ENCODE measurements around the gene HOXB2.

The HOXB2 gene

GRCh38 chr17:48530887-48531272 lies 14.0 kb downstream of the HOXB2 start, which contains the start of gene HOXB1:
Gene HOXB1 (minus strand): TSS chr17:48531011. CDS start chr17:48530904, 107 bp downstream.
- H3K27ac ChIP-seq (ENCODE audit: low read length) = no peak within 1 kb of the TSS
- H3K4me1 ChIP-seq (ENCODE audit: low read length) = peaks cover 16% of the 10 kb centered on the region
- H2AFZ ChIP-seq (ENCODE audit: low read depth, low read length) = peak within 1 kb of the TSS; percentile 46
- H3K9me3 ChIP-seq (ENCODE audit: insufficient read depth, low read length) = no peaks in the 10 kb centered on the region
- no peaks in the 10 kb centered on the region for H3K79me2 ChIP-seq (ENCODE audit: low read length)
- no peaks in the 10 kb centered on the region for H3K36me3 ChIP-seq (replicated peaks; ENCODE audit: low read depth, low read length)
- H3K4me3 ChIP-seq (ENCODE audit: low read length) = no peak within 1 kb of the TSS
- no peaks in the 10 kb centered on the region for H4K20me1 ChIP-seq (ENCODE audit: insufficient read depth, low read length)
- no peak within 1 kb of the TSS for H3K9ac ChIP-seq (ENCODE audit: low read length)
- TF ChIP-seq CTCF (IDR thresholded peaks at IDR 0.05; ENCODE audit: low read depth, low read length) (no peak), EZH2phosphoT487 (IDR thresholded peaks at IDR 0.05; ENCODE audit: low read depth) (no peak)
- H3K27me3 ChIP-seq (ENCODE audit: low read depth, low read length) = no peaks in the 10 kb centered on the region
- H3K4me2 ChIP-seq (ENCODE audit: low read length) = no peak within 1 kb of the TSS

DNA sequence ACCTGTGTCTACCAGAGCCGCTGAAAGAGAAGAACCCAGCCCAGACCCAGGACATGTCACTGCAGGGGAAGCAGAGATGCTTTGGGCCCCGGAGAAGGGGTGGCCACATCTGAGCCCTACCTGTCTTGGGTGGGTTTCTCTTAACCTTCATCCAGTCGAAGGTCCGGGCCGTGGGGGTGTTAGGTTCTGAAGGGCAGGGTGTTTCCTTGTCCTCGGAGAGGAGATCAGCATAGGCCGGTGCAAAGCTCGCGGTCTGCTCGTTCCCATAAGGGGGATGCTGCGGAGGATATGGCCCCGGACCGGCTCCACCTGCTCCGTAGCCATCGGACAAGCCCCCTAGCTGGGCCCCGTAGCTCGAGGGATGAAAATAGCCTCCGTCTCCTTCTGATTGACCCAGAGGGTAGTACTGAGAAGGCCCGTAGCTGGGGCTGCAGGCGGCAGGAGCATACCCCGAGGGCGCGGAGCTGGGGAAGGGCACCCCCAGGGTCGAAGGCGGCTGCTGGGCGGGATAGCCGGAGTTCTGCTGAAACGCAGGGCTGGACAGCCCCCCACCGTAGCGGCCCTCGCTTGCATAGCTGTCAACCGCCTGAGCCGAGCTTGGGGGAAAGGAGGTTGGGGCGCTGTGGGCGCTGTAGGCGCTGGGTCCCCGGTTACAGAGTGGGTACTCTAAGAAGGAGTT lies 14.6 kb downstream of the HOXB2 start:
- Histone ChIP-seq H3K27ac (ENCODE audit: low read length) (no peak overlapping the region), H3K9me3 (ENCODE audit: insufficient read depth, low read length) (no peaks in the 10 kb centered on the region), H3K9ac (ENCODE audit: low read length) (no peak overlapping the region), H3K36me3 (replicated peaks; ENCODE audit: low read depth, low read length) (no peaks in the 10 kb centered on the region), H3K27me3 (ENCODE audit: low read depth, low read length) (no peaks in the 10 kb centered on the region), H3K4me2 (ENCODE audit: low read length) (no peak overlapping the region), H3K4me3 (ENCODE audit: low read length) (no peak overlapping the region), H3K4me1 (ENCODE audit: low read length) (peaks cover 16% of the 10 kb centered on the region), H4K20me1 (ENCODE audit: insufficient read depth, low read length) (no peaks in the 10 kb centered on the region), H3K79me2 (ENCODE audit: low read length) (no peaks in the 10 kb centered on the region), H2AFZ (ENCODE audit: low read depth, low read length) (no peak overlapping the region)
- TF ChIP-seq EZH2phosphoT487 (IDR thresholded peaks at IDR 0.05; ENCODE audit: low read depth) = no peak
- TF ChIP-seq CTCF (IDR thresholded peaks at IDR 0.05; ENCODE audit: low read depth, low read length) = no peak

DNA sequence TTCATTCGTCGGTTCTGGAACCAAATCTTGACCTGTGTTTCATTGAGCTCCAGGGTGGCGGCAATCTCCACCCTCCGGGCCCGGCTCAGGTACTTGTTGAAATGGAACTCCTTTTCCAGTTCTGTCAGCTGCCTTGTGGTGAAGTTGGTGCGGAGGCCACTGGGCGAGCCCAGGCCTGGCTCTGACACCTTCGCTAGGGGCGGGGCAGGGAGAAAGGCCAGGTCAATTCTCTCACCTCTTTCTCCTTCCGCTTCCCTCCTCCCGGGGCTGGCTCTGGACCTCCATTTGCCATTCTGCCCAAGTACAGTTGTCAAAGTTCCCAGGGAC lies 15.3 kb downstream of the HOXB2 start:
- Histone ChIP-seq H3K4me1 (ENCODE audit: low read length) (peaks cover 16% of the 10 kb centered on the region), H3K4me2 (ENCODE audit: low read length) (no peak overlapping the region), H3K27ac (ENCODE audit: low read length) (no peak overlapping the region), H3K9me3 (ENCODE audit: insufficient read depth, low read length) (no peaks in the 10 kb centered on the region), H3K36me3 (replicated peaks; ENCODE audit: low read depth, low read length) (no peaks in the 10 kb centered on the region), H3K4me3 (ENCODE audit: low read length) (no peak overlapping the region), H3K27me3 (ENCODE audit: low read depth, low read length) (no peaks in the 10 kb centered on the region), H2AFZ (ENCODE audit: low read depth, low read length) (no peak overlapping the region), H3K79me2 (ENCODE audit: low read length) (no peaks in the 10 kb centered on the region), H3K9ac (ENCODE audit: low read length) (no peak overlapping the region), H4K20me1 (ENCODE audit: insufficient read depth, low read length) (no peaks in the 10 kb centered on the region)
- no peak for TF ChIP-seq EZH2phosphoT487 (IDR thresholded peaks at IDR 0.05; ENCODE audit: low read depth)
- no peak for TF ChIP-seq CTCF (IDR thresholded peaks at IDR 0.05; ENCODE audit: low read depth, low read length)

- Histone ChIP-seq H3K4me2 (ENCODE audit: low read length) (no peak overlapping the region), H4K20me1 (ENCODE audit: insufficient read depth, low read length) (no peaks in the 10 kb centered on the region), H3K27ac (ENCODE audit: low read length) (no peak overlapping the region), H3K4me1 (ENCODE audit: low read length) (peaks cover 16% of the 10 kb centered on the region), H3K27me3 (ENCODE audit: low read depth, low read length) (no peaks in the 10 kb centered on the region), H3K36me3 (replicated peaks; ENCODE audit: low read depth, low read length) (no peaks in the 10 kb centered on the region), H3K9me3 (ENCODE audit: insufficient read depth, low read length) (no peaks in the 10 kb centered on the region), H3K9ac (ENCODE audit: low read length) (no peak overlapping the region), H2AFZ (ENCODE audit: low read depth, low read length) (no peak overlapping the region), H3K4me3 (ENCODE audit: low read length) (no peak overlapping the region), H3K79me2 (ENCODE audit: low read length) (no peaks in the 10 kb centered on the region)
- TF ChIP-seq CTCF (IDR thresholded peaks at IDR 0.05; ENCODE audit: low read depth, low read length) = no peak
- no peak for TF ChIP-seq EZH2phosphoT487 (IDR thresholded peaks at IDR 0.05; ENCODE audit: low read depth)
These were observed 15.8 kb downstream of the HOXB2 start for GRCh38 chr17:48528936-48529682.

Data from OCI-LY3 (cell line).